ENCODE measurements around the gene KIF26B.
A peak's percentile ranks its signal among the peaks of the same experiment; 100 is the strongest.
"Not testable (repeated sequence)": the region's sequence is repeated elsewhere in the genome, so short reads cannot be mapped to it uniquely, and the experiment has no call there.

KIF26B gene
- 0 to 0.24 (median 0.04) reads per million in 18 experiments for total RNA-seq

- DNase-seq: no peak
These were observed at the start of gene KIF26B for GRCh38 chr1:245154429-245155271. TSS of gene KIF26B (plus strand) at chr1:245154985. CDS start at chr1:245155425, 440 bp downstream.

- DNase-seq: no peak
These were observed 49.7 kb upstream of the KIF26B start for GRCh38 chr1:245105042-245105441.

- DNase-seq: no peak
These were observed 48.9 kb upstream of the KIF26B start for GRCh38 chr1:245105815-245106410.

- no peak for DNase-seq
These were observed 47.0 kb upstream of the KIF26B start for GRCh38 chr1:245107776-245108114.

GRCh38 chr1:245108246-245108645 is 46.5 kb upstream of the KIF26B start:
- DNase-seq: no peak

- no peak for DNase-seq
These were observed 45.9 kb upstream of the KIF26B start for GRCh38 chr1:245108909-245109308.

- DNase-seq: peak; percentile 45 to 46
These were observed 44.4 kb upstream of the KIF26B start for GRCh38 chr1:245110406-245110805.

- DNase-seq: no peak
These were observed 43.7 kb upstream of the KIF26B start for GRCh38 chr1:245111073-245111472.

- DNase-seq: no peak
These were observed 41.1 kb upstream of the KIF26B start for GRCh38 chr1:245113649-245114048.

GRCh38 chr1:245116131-245116530 is 38.7 kb upstream of the KIF26B start:
- no peak for DNase-seq

GRCh38 chr1:245116751-245117150 is 38.0 kb upstream of the KIF26B start:
- DNase-seq: no peak

GRCh38 chr1:245118066-245118465 is 36.7 kb upstream of the KIF26B start:
- no peak for DNase-seq

- no peak for DNase-seq
These were observed 36.0 kb upstream of the KIF26B start for GRCh38 chr1:245118806-245119205.

GRCh38 chr1:245121523-245121922 is 33.3 kb upstream of the KIF26B start:
- DNase-seq: no peak

GRCh38 chr1:245124241-245124640 is 30.5 kb upstream of the KIF26B start:
- DNase-seq: no peak

GRCh38 chr1:245124644-245125043 is 30.1 kb upstream of the KIF26B start:
- DNase-seq: no peak

GRCh38 chr1:245126530-245126929 is 28.3 kb upstream of the KIF26B start:
- DNase-seq: no peak

- no peak for DNase-seq
These were observed 26.2 kb upstream of the KIF26B start for GRCh38 chr1:245128381-245129101.

- no peak for DNase-seq
These were observed 25.2 kb upstream of the KIF26B start for GRCh38 chr1:245129319-245130240.

- DNase-seq: not testable (repeated sequence)
These were observed 24.3 kb upstream of the KIF26B start for GRCh38 chr1:245130281-245131025.

- DNase-seq: no peak
These were observed 23.8 kb upstream of the KIF26B start for GRCh38 chr1:245131026-245131393.

- DNase-seq: no peak
These were observed 22.0 kb upstream of the KIF26B start for GRCh38 chr1:245132771-245133170.

All from inflammatory macrophage (primary cell).